GM21360 (cell line): ENCODE data around the gene HDAC5.

Experiments
- ATAC-seq: cut with Tn5 transposase; IDR thresholded peaks from one replicate; pipeline ENCODE4 v1.9.1; 2021; ENCODE audit warnings: mild to moderate bottlenecking, moderate library complexity; ENCODE audit not compliant: unreplicated experiment

HDAC5 gene

DNA sequence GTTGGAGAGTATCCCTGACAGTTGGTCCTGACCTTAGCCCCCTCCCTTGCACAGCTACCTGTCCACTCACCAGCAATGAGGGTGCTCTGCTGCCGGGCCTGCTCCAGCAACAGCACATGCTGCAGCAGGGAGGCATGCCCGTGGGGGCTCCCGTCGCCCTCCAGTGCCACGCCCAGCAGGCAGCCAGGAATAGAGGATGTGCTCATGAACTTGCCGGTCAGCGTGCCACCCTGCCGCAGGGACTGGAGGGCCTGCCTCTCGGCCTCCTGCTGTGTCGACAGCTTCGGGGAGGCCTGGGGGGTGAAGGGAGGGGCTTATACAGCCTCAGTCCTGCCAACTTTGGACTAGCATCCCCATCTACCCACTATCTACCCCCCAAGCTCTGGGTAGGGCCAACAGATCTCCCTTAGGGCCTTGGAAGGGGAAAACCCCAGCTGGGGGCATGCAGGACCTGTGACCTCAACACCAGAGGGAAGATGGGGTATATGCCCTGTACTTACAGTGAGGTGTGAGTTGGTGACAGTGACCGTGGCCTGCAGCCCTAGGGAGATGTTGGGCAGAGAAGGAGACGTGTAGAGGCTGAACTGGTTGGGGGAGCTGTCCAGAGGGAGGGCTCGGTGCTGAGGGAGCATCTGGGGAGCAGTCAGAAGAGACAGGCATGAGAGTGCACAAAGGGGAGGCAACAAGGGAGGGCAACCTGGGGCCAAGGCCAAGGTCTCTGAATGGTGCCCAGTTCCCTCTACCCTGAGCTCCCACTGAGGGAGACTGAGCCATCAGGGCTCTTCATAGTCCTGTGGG is 32.0 kb downstream of the HDAC5 start:
- ATAC-seq = no peak

DNA sequence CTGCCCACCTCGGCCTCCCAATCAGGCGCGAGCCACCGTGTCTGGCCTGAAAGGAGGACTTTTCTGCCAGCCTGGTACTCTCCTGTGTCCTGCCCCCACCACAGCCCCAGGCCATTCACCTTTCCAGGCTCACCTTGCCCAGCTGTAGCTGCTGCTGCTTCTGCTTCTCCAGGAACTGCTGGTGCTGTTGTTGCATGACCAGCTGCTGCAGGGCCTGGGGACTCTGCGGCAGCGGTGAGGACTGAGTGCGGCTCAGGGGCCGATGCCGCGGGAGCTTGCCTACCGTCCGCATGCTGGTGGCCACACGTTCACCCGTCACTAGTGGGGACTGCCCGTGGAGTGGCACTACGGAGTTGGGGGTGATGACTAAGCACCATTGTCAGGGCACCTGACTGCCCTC is 35.2 kb downstream of the HDAC5 start:
- no peak for ATAC-seq

DNA sequence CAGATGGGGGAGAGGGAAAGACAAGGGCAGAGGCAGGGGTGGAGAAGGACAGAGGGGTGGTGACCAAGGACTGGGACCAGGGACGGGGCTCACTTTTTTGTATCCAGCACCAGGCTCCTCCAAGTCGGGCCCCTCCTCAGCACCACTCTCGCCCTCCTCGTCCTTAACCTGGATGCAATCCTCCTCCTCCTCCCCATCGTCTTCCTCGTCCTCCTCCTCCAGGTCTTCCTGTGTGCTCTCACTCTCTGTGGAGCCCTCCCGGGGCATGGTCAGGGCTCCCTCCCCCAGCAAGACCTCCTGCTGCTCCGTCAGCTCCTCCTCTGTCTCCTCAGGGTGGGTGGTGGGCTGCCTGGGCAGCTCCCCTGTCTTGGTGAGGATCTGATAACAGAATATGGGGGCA is 36.1 kb downstream of the HDAC5 start:
- no peak for ATAC-seq

DNA sequence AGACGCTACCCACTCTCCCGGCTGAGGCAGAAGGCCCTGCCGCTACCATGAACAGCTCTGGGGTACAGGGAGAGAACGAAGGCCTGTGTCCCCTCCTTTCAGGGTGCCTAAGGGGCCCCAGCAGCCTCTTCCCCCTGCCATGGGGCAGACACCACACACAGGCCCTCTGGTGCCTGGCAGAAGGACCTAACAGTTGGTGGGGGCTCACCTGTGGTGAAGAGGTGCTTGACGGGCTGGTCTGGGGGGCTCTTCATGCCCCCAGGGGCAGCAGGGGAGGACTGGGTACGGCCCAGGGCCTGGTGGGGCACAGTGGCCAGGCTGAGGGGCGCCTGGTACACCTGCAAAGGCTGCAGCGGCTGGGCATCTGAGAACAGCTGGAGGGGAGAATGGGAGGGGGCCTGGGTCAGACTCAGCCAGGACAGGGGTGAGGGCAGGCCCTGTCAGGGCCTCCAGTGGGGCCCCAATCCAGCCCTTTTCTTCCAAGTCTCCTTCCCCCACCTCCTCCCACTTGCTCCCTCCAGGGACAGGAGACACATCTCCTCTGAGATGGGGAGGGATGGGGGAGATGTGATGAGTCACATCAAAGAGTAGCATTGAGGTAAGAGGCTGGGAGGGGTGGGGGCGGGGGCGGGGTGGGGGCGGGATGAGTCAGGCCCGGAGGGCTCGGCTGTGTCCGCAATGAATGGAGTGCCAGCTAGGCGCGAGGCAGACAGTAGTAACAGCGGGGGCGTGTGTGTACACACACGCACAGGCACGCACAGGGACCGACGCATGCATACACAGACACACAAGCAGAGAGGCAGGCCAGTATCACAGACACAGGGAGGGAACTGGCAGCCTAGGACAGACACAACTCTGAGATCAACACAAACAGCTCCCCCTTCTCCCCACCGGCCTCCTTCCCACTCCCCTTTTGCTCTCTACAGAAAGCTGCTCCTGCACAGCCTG is 36.8 kb downstream of the HDAC5 start:
- no peak for ATAC-seq

DNA sequence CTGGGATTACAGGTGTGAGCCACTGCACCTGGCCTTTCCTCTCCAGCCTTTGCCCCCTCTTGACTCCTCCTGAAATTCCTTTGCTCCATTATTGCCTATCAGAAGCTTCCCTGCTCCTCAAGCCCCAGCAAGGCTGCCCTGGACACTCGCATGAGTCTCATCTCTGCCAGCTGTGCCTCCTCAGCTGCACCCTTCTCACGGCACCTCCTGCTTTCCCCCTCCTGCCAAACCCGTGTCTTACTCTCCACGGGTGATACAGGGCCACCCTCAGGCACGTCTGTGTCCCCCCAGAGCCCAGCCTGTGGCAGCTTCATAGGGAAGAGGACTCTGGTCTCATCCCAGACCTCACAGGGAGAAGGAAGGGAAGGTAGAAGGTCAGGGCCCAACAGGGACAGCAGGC is 37.5 kb downstream of the HDAC5 start:
- ATAC-seq = no peak

DNA sequence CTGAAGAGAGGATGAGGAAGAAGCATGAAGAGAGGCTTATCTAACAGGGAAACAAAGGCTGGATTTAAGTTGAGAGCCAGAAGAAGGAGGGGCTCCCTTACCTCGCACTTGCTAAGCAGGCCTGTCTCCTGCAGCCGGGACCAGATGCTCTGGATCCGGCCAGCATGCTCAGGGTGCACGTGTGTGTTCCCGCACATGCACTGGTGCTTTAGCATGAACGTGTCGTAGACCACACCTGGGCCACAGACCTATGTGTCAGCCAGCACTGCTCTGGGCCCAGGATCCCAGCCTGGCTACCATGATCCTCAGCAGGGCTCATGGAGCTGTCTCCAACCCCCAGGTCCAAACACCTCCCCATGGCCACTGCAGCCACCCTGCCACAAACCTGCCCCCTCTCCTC is 38.5 kb downstream of the HDAC5 start:
- no peak for ATAC-seq

DNA sequence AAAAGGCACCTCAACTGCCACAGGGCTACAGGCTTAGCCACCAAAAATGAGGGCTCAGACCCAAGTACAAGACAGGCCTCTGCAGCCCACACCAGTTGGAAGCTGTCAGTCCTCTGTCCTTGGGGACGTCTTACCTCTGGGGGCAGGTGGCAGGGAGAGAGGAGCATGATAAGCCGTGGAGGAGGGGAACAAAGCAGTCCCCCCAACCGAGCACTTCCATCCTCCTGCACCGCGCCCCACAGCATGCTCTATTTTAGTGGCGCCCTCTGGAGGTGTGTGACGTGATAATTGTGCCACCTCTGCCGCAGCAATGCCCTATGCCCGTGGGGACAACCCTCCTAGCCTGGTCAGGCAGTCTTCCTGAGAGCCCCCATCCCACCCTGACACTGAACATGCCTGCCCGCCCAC is 39.3 kb downstream of the HDAC5 start:
- ATAC-seq = no peak

DNA sequence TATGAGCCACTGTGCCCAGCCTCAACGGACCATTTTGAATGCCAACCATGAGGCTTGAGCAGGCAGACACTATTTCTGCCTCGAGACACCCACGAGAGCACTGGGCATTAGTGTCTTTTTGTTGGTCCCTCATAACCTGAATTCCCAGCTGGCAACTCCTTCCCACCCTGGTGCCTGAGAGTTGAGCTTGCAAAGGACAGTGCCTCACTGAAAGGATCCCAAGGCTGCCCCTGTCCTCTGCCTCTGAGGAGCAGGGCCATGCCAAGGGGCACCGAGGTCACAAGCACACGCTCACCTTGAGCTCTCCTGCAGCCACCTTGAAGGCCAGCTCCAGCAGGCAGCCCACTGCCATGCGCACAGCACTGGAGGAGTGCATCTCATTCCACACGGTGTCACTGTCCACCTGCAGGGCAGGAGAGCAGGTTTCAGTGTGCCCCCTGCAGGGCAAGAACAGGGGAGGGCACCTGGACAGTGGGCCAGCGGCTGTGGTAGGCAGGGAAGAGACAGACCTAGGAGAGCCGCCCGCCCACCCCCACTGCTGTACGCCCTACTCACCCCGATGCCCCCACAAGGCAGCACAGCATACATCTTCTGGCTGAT is 40.1 kb downstream of the HDAC5 start:
- no peak for ATAC-seq

DNA sequence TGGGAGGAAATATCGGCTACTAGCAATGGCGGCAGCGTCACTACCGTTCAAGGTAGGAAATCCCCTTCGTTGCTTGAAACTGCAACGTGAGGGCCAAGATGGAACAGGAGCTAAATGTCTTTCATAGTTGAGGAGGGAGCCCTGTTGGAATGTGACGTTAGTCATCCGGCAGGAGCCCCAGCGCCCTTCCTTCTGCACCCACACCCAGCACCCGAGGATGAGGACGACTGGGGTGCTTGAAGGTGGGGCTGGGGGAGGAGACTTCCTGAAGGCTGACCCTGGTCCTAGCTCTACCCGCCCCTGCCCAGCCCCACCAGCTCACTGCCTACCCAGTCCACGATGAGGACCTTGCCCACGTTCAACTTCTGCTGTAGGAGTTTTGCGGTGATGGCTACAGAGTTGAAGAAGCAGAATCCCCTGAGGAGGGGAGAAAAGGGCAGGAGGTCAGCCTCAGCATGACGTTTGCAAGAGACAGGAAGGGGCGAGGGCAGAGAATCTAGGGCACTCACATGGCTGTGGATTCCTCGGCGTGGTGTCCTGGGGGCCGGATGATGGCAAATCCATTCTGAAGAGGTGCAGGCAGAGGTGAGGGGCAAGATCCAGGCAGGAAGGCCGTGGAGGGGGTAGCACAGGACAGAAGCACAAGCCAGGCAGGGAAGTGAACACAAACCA is 41.0 kb downstream of the HDAC5 start:
- ATAC-seq = no peak

DNA sequence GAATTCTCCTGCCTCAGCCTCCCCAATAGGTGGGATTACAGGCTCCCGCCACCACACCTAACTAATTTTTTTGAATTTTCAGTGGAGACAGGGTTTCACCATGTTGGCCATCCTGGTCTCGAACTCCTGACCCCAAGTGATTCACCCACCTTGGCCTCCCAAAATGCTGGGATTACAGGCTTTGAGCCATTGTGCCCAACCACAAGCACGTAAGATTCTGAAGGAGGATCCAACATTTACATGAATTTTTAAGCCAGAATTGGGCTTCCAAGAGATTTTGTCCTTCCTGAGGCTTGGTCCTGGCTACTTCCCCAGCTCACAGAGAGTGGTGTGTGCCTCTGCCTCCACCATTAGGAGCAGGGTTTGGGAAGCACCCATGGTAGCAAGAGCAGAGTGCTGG is 41.8 kb downstream of the HDAC5 start:
- no peak for ATAC-seq

DNA sequence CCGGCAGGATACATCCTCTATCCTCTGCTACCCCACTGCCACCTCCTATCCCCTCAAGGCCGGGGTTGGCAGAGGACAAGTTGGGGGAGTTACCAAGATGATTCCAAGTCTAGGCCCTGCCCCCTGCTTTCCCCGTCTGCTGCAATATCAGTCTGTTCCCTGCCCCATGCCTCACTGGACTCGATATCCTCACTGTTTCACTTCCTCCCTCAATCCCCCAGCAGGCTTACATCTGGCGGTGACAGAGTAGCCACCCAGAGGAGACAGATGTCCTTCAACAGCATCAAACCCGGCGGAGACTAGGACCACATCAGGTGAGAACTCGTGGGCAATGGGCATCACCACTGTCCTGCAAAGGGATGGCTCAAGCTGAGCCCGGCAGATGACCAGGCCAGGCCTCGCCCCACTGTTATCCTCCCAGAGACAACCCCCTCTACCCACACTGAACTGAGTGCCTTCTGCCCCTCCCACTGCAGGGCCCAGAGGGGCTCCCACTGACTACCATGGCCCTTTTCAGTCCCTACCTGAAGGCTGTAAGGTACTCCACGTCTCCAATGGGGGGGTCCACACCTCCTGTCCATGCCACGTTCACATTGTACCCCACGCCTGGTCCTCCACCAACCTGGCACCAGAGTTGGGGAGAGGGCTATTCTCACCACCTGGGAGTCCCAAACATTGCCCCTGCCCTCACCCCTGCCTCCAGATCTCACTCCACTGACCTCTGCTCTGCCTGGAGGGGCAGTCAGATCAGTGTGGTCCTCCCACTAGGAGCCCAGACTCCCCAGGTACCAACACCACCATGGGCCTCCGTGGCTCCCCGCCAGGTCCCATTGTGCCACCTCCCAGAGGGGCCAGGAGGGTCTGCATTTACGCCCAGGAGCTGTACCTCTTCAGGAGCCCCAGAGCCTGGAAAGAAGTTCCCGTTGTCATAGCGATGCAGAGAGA is 43.3 kb downstream of the HDAC5 start:
- no peak for ATAC-seq

DNA sequence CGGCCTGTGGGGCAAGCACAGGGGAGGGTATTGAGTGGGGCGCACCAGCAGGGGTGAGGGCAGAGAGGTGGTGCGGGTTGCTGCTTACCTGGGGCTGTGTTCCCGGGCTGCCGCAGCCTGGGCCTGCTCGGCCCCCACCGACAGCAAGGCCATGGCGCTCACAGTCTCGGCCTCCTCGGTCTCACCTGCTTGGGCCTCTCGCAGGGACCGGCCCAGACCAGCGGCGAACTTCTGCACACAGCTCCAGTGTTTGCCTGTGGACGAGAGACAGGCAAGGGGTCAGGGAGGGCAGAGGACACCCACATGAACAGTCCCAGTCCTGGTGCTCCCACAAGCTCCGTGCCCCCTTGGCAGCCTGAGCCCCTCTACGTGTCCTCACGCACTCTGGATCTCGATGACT is 45.0 kb downstream of the HDAC5 start:
- ATAC-seq = no peak

DNA sequence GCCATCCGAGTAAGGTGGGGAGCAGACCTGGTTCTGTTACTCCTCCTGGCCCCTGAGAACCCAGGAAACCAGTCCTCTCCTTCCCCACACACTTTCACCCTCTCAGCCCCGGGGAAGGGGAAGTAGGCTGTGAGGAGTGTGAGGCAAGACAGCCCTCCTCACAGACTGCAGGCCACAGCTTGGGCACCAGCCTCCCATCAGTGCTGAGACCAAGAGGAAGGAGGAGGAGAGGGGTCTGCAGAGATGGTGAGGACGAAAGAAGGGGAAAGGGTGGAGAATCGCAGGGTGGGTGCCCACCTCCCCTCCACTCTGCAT is 45.9 kb downstream of the HDAC5 start:
- ATAC-seq = no peak

DNA sequence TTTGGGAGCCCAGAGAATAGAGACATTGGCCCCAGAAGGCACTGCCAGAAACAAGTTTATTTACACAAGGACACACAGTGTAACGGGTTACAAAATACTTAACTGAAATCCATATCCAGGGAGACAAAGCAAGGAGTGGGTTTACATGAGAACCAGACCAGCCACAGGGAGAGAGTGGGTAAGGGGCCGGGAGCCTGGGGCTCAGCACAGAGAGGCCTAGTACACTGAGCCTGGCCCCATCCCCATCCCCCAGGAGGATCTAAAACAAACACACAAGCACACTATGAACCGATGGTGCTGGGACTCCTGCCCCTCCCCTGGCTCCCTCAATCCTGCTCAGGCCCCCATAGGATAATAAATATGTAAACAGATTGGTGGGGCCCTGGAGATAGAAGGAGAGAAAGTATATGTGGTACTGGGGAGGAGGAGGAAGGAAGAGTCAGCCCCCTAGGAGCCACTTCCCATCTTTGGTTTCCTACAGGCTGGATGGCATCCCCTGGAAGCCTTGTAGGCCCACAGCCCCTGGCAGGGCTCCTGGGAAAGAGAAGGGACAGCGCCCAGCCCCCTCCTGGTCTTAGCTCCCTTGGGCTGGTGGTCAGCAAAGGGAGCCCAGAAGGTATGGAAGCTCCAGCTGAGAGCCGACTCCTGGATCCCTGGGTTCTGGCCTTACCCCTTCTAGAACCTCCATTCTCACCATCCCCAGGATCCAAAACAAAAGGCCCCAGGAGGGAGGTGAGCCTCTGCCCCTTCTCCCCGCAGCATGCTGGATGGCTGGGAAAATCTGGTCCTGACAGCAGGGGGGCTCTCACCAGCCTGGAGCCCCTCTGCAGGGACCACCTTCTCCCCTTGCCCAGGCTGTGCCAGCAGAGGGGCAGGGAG is 46.5 kb downstream of the HDAC5 start:
- no peak for ATAC-seq

DNA sequence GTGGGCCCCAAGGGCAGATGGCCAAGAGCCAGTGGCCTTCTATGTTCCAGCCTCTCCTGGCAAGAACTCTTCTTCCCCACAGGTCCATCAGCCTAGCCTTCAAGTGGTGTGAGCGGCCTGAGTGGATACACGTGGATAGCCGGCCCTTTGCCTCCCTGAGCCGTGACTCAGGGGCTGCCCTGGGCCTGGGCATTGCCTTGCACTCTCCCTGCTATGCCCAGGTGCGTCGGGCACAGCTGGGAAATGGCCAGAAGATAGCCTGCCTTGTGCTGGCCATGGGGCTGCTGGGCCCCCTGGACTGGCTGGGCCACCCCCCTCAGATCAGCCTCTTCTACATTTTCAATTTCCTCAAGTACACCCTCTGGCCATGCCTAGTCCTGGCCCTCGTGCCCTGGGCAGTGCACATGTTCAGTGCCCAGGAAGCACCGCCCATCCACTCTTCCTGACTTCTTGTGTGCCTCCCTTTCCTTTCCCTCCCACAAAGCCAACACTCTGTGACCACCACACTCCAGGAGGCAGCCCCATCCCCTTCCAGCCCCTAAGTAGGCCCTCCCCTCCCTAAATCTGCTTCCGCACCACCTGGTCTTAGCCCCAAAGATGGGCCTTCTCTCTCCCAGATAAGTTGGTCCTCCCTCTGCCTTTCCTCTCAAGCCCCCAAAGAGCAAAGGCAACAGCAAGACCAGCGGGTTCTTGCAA is 47.7 kb downstream of the HDAC5 start:
- ATAC-seq = no peak

DNA sequence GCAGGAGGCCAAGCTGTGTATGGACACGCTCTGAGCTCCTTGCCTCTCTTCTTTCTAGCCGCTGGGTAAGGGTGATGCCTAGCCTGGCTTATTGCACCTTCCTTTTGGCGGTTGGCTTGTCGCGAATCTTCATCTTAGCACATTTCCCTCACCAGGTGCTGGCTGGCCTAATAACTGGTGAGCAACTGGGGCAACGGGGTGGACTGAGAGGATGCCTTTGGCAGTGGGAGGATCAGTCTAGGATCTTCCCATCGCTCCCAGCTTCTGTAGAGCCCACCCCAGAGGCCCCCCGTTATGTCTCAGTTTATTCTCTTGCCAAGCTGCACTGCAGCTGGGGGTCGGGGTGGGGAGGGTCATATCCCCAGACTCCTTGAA is 48.5 kb downstream of the HDAC5 start:
- ATAC-seq = no peak

DNA sequence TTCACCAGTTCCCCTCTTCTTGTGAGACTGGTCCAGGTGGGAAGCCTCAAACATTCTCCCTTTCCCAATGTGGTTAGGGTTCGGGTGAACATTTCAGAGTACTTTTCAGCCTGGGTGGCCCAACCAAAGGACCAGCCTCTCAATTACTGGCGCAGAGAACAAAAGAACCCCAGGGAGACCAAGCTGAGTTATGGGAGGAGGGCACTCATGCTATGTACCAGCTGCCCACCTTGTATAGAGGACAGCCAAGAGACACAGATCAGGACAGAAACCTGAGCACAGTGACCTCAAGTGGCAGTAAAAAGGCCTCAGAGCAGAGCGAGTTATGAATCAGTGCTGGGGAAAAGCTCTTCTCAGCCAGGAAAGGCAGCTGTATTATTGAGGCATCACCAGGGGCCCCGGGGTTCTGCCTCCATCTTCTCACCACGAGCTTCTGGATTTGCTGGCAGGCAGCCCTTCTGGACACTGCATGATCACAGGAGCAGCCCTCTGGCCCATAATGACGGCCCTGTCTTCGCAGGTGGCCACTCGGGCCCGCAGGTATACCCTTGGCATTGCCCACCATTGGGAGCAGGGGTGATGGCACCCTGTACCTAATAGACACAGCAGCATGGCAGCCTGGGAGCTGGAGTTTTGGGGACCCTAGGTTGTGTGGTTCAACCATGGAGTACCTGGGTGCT is 49.1 kb downstream of the HDAC5 start:
- ATAC-seq = no peak

DNA sequence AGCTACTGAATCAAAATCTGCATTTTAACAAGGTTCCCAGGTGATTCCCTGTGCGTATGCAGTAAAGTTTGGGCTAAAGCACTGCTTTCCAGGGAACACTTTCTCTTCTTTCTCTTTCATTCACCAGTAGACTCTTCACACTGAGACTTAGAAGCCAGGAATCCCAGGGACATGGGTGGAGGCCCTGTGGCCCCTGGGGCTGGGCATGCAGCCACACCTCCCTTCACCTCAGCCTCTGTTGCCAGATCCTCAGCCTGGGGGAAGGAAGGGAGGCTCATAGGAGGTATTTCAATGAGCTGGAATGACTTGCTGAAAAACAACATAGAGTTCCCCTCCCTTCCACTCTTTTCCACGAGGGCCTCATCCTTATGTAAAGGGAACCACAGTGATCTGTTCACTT is 51.7 kb downstream of the HDAC5 start:
- ATAC-seq = no peak
